ENCODE data around the gene ROR1.

Gene ROR1

DNA sequence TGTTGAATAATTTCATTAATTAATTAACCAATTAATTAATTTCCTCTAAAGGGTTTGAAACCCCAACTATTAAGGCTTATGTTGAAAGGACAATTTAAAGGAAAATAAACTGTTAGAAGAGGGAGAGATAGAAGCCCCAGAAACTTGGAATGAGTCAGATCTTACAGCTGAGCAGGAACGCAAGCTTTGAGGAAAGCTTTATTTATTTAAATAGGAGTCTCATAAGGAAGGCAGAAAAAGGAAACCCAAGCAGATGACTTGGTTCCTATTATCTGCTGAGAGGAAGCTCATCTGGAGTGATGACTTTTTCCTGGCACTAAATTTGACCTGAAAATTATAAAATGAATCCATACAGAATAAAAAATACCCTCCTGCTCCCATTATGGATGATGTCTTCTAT lies 105.1 kb downstream of the ROR1 start:
- no peak overlapping the region for H3K27ac ChIP-seq (ENCODE audit: low read length, poor library complexity, severe bottlenecking)
- H3K14ac ChIP-seq (ENCODE audit: low read length in 2 of 2): no peak overlapping the region
- H3K4me2 ChIP-seq (ENCODE audit: low read length, poor library complexity, severe bottlenecking): no peak overlapping the region
- no peak overlapping the region for H2AFZ ChIP-seq (ENCODE audit: low read depth, low read length)
- H4K8ac ChIP-seq (ENCODE audit: low read length): no peak overlapping the region
- peak overlapping the region; percentile 53 for H2AK5ac ChIP-seq (ENCODE audit: low read length, severe bottlenecking)
- H2BK15ac ChIP-seq (ENCODE audit: low read depth, poor library complexity, severe bottlenecking): no peak overlapping the region
- H3K4me1 ChIP-seq (ENCODE audit: control insufficient read depth, insufficient read depth, low read depth, low read length): peaks cover 4% of the 10 kb centered on the region
- H2BK120ac ChIP-seq (ENCODE audit: low read depth, low read length): no peak overlapping the region
- no peak overlapping the region for H4K91ac ChIP-seq (ENCODE audit: low read length)
- 0% methylated on average over 1 of the region's 1 CpG for WGBS
- H3K79me1 ChIP-seq (replicated peaks; ENCODE audit: low read length, poor library complexity, severe bottlenecking): peaks cover 8% of the 10 kb centered on the region
- no peaks in the 10 kb centered on the region for H3K27me3 ChIP-seq (ENCODE audit: control insufficient read depth in 1 of 2, insufficient read depth in 1 of 2, low read length in 2 of 2)
- H3K9me3 ChIP-seq (ENCODE audit: control insufficient read depth, low read length): no peaks in the 10 kb centered on the region
- no peak overlapping the region for H3K9ac ChIP-seq (ENCODE audit: low read length)
- no peak overlapping the region for H3K4me3 ChIP-seq (ENCODE audit: insufficient read depth in 1 of 2, low read depth in 1 of 2, low read length in 2 of 2)
- H3K18ac ChIP-seq (ENCODE audit: low read depth in 1 of 2, low read length in 2 of 2): no peak overlapping the region
- H2BK5ac ChIP-seq (ENCODE audit: low read depth, low read length, poor library complexity, severe bottlenecking): no peak overlapping the region
- H2BK12ac ChIP-seq (ENCODE audit: low read length in 2 of 2): no peak overlapping the region
- H3K4ac ChIP-seq (ENCODE audit: low read depth in 1 of 2, low read length in 2 of 2): no peak overlapping the region
- H3K23ac ChIP-seq (ENCODE audit: low read length in 2 of 2): no peak overlapping the region
- DNase-seq: peak; percentile 54
- H3K36me3 ChIP-seq (ENCODE audit: control insufficient read depth in 1 of 2, insufficient read depth in 2 of 2, low read depth in 1 of 2, low read length in 2 of 2): no peaks in the 10 kb centered on the region

DNA sequence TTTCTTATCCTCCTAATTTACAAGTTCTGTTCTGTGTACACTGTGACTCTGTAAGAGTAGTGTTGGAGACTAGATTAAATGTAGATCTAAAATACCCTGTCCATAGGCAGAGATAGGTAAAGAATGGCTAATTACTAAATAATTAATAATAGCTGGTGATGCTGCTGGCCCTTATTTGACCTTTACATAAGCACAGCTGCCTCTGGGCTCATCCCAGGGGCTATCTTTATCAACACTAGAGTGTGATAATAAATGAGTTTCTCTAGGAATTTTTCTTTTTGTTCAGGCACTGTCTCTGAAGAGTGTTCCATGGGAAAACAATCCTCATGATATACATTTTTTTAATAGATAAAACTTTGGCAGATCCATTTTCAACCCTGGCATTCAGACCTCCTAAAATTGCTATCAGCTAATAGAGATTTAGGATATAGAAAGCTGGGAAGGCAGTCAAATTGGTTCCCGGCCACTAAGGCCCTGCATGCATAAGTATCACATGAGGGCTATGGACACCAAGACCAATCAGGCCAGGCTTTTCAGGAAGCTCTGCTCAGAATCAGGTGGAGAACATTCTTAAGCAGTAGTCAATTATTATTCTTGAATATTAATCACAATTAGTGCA lies 107.2 kb downstream of the ROR1 start:
- Histone ChIP-seq H3K14ac (ENCODE audit: low read length in 2 of 2) (no peak overlapping the region), H2BK120ac (ENCODE audit: low read depth, low read length) (no peak overlapping the region), H2AK5ac (ENCODE audit: low read length, severe bottlenecking) (no peak overlapping the region), H4K91ac (ENCODE audit: low read length) (no peak overlapping the region), H4K8ac (ENCODE audit: low read length) (no peak overlapping the region), H3K9ac (ENCODE audit: low read length) (no peak overlapping the region), H2BK5ac (ENCODE audit: low read depth, low read length, poor library complexity, severe bottlenecking) (no peak overlapping the region), H3K36me3 (ENCODE audit: control insufficient read depth in 1 of 2, insufficient read depth in 2 of 2, low read depth in 1 of 2, low read length in 2 of 2) (no peaks in the 10 kb centered on the region), H3K4ac (ENCODE audit: low read depth in 1 of 2, low read length in 2 of 2) (no peak overlapping the region), H3K27ac (ENCODE audit: low read length, poor library complexity, severe bottlenecking) (no peak overlapping the region), H3K79me1 (replicated peaks; ENCODE audit: low read length, poor library complexity, severe bottlenecking) (peaks cover 15% of the 10 kb centered on the region), H2AFZ (ENCODE audit: low read depth, low read length) (no peak overlapping the region), H3K4me2 (ENCODE audit: low read length, poor library complexity, severe bottlenecking) (no peak overlapping the region), H2BK12ac (ENCODE audit: low read length in 2 of 2) (no peak overlapping the region), H3K9me3 (ENCODE audit: control insufficient read depth, low read length) (no peaks in the 10 kb centered on the region), H2BK15ac (ENCODE audit: low read depth, poor library complexity, severe bottlenecking) (no peak overlapping the region), H3K27me3 (ENCODE audit: control insufficient read depth in 1 of 2, insufficient read depth in 1 of 2, low read length in 2 of 2) (no peaks in the 10 kb centered on the region), H3K4me1 (ENCODE audit: control insufficient read depth, insufficient read depth, low read depth, low read length) (peaks cover 7% of the 10 kb centered on the region), H3K23ac (ENCODE audit: low read length in 2 of 2) (no peak overlapping the region), H3K4me3 (ENCODE audit: insufficient read depth in 1 of 2, low read depth in 1 of 2, low read length in 2 of 2) (no peak overlapping the region), H3K18ac (ENCODE audit: low read depth in 1 of 2, low read length in 2 of 2) (no peak overlapping the region)
- 100% methylated on average over 1 of the region's 1 CpG for WGBS
- no peak for DNase-seq

DNA sequence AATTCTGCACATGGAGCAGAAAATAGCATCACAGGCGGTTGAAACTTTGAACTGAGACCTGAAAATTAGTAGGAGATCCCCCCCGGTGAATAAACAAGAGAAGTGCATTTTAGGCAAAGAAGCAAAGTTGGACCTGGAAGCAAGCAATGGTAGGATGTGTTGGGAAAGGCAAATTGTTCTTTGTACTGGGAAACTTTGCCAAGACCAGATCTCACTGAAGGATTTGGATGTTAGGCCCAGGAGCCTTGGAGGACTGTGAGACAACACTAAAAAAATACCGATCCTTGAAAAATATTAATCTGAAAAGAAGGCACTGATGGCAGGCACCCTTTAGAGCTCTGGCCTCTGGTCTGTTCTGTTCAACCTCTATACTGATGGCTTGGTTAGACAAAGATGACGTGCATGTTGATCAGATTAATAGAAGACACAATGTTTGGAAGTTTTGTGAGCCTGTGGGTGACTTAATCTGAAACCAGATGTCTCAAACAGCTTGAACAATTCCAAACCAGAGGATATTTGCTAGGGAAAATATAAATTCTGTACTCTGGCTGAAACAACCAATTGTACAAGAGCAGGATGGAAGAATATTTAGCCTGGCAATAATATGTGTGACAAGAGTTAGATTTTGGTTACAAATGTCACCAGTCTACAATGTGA lies 108.4 kb downstream of the ROR1 start:
- no peak overlapping the region for H3K4ac ChIP-seq (ENCODE audit: low read depth in 1 of 2, low read length in 2 of 2)
- H4K8ac ChIP-seq (ENCODE audit: low read length): no peak overlapping the region
- no peak overlapping the region for H2BK15ac ChIP-seq (ENCODE audit: low read depth, poor library complexity, severe bottlenecking)
- no peaks in the 10 kb centered on the region for H3K9me3 ChIP-seq (ENCODE audit: control insufficient read depth, low read length)
- peaks cover 8% of the 10 kb centered on the region for H3K4me1 ChIP-seq (ENCODE audit: control insufficient read depth, insufficient read depth, low read depth, low read length)
- no peaks in the 10 kb centered on the region for H3K36me3 ChIP-seq (ENCODE audit: control insufficient read depth in 1 of 2, insufficient read depth in 2 of 2, low read depth in 1 of 2, low read length in 2 of 2)
- no peak overlapping the region for H2AFZ ChIP-seq (ENCODE audit: low read depth, low read length)
- peaks cover 20% of the 10 kb centered on the region for H3K79me1 ChIP-seq (replicated peaks; ENCODE audit: low read length, poor library complexity, severe bottlenecking)
- no peak overlapping the region for H3K27ac ChIP-seq (ENCODE audit: low read length, poor library complexity, severe bottlenecking)
- no peak overlapping the region for H3K14ac ChIP-seq (ENCODE audit: low read length in 2 of 2)
- no peak overlapping the region for H3K18ac ChIP-seq (ENCODE audit: low read depth in 1 of 2, low read length in 2 of 2)
- H3K9ac ChIP-seq (ENCODE audit: low read length): peak overlapping the region; percentile 16
- H3K27me3 ChIP-seq (ENCODE audit: control insufficient read depth in 1 of 2, insufficient read depth in 1 of 2, low read length in 2 of 2): no peaks in the 10 kb centered on the region
- no peak overlapping the region for H3K4me2 ChIP-seq (ENCODE audit: low read length, poor library complexity, severe bottlenecking)
- no peak overlapping the region for H2BK5ac ChIP-seq (ENCODE audit: low read depth, low read length, poor library complexity, severe bottlenecking)
- over 99% methylated on average over 4 of the region's 4 CpGs for WGBS
- H2BK120ac ChIP-seq (ENCODE audit: low read depth, low read length): no peak overlapping the region
- no peak overlapping the region for H3K4me3 ChIP-seq (ENCODE audit: insufficient read depth in 1 of 2, low read depth in 1 of 2, low read length in 2 of 2)
- DNase-seq: no peak
- H2BK12ac ChIP-seq (ENCODE audit: low read length in 2 of 2): no peak overlapping the region
- H4K91ac ChIP-seq (ENCODE audit: low read length): no peak overlapping the region
- H2AK5ac ChIP-seq (ENCODE audit: low read length, severe bottlenecking): no peak overlapping the region
- H3K23ac ChIP-seq (ENCODE audit: low read length in 2 of 2): no peak overlapping the region

DNA sequence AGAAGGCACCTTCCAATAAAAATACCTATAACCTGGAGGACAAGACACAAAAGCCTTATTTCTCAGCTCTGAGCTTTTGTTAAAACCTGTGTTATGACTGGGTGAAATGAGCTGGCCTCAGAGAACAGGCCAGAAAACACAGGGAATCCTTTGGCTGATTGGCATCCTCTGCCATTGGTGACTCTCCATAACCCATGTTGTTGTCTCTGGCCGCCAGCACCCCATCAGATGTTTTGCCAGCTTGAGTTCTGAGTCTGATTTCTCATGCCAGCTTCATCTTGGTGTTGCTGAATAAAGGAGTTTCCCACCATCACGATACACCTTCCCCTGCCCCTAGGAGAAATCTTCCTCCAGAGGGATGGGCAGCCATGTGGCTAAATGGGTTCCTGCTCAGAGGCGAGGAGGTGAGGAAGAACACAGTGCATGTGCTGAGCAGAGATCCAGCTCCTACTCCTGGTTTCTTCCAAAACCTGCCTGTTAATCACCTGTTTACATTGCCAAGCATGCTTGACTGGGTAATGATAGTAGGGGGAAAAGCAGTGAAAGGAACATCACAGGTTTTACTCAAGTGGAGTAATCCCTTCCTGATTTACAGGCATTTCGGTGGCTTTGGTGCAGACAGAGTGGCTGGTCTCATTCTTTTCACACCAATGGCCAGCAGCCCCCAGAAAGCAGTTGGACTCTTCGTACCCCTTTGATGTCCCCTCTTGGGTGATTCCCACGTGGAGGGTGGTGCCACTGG lies 109.8 kb downstream of the ROR1 start:
- Histone ChIP-seq H2BK15ac (ENCODE audit: low read depth, poor library complexity, severe bottlenecking) (no peak overlapping the region), H3K36me3 (ENCODE audit: control insufficient read depth in 1 of 2, insufficient read depth in 2 of 2, low read depth in 1 of 2, low read length in 2 of 2) (no peaks in the 10 kb centered on the region), H4K8ac (ENCODE audit: low read length) (no peak overlapping the region), H2AK5ac (ENCODE audit: low read length, severe bottlenecking) (no peak overlapping the region), H4K91ac (ENCODE audit: low read length) (no peak overlapping the region), H2AFZ (ENCODE audit: low read depth, low read length) (no peak overlapping the region), H3K9ac (ENCODE audit: low read length) (no peak overlapping the region), H3K27me3 (ENCODE audit: control insufficient read depth in 1 of 2, insufficient read depth in 1 of 2, low read length in 2 of 2) (no peaks in the 10 kb centered on the region), H3K9me3 (ENCODE audit: control insufficient read depth, low read length) (no peaks in the 10 kb centered on the region), H2BK120ac (ENCODE audit: low read depth, low read length) (no peak overlapping the region), H3K23ac (ENCODE audit: low read length in 2 of 2) (no peak overlapping the region), H2BK12ac (ENCODE audit: low read length in 2 of 2) (peak overlapping the region in 1 of 2 experiments; percentile 37), H3K27ac (ENCODE audit: low read length, poor library complexity, severe bottlenecking) (no peak overlapping the region), H2BK5ac (ENCODE audit: low read depth, low read length, poor library complexity, severe bottlenecking) (no peak overlapping the region), H3K4me3 (ENCODE audit: insufficient read depth in 1 of 2, low read depth in 1 of 2, low read length in 2 of 2) (no peak overlapping the region), H3K4ac (ENCODE audit: low read depth in 1 of 2, low read length in 2 of 2) (no peak overlapping the region), H3K14ac (ENCODE audit: low read length in 2 of 2) (no peak overlapping the region), H3K79me1 (replicated peaks; ENCODE audit: low read length, poor library complexity, severe bottlenecking) (peaks cover 24% of the 10 kb centered on the region), H3K18ac (ENCODE audit: low read depth in 1 of 2, low read length in 2 of 2) (no peak overlapping the region), H3K4me2 (ENCODE audit: low read length, poor library complexity, severe bottlenecking) (no peak overlapping the region), H3K4me1 (ENCODE audit: control insufficient read depth, insufficient read depth, low read depth, low read length) (peaks cover 4% of the 10 kb centered on the region)
- 83% methylated on average over 5 of the region's 6 CpGs for WGBS
- no peak for DNase-seq
